GM18499 (cell line): ENCODE data around the gene WDHD1.
"Not testable (repeated sequence)": the region's sequence is repeated elsewhere in the genome, so short reads cannot be mapped to it uniquely, and the experiment has no call there.

Experiments used
- ATAC-seq: cut with Tn5 transposase; IDR thresholded peaks from one replicate; pipeline ENCODE4 v1.9.1; 2021; ENCODE audit warnings: moderate number of reproducible peaks; ENCODE audit not compliant: insufficient read depth, unreplicated experiment

WDHD1 gene

GRCh38 chr14:55051165-55051422 is 24.2 kb upstream of the WDHD1 start:
- peak; percentile 27 for ATAC-seq

GRCh38 chr14:55048900-55049436 is 22.1 kb upstream of the WDHD1 start:
- ATAC-seq = no peak

- ATAC-seq = no peak
Measured at GRCh38 chr14:55047301-55048053, 20.6 kb upstream of the WDHD1 start.

- no peak for ATAC-seq
Measured at GRCh38 chr14:55045087-55045486, 18.2 kb upstream of the WDHD1 start.

GRCh38 chr14:55043528-55043927 is 16.6 kb upstream of the WDHD1 start:
- no peak for ATAC-seq

GRCh38 chr14:55038708-55039107 is 11.8 kb upstream of the WDHD1 start:
- ATAC-seq = no peak

- ATAC-seq = not testable (repeated sequence)
Measured at GRCh38 chr14:55037995-55038394, 11.1 kb upstream of the WDHD1 start.

- no peak for ATAC-seq
Measured at GRCh38 chr14:55031190-55031589, 4.3 kb upstream of the WDHD1 start.

- no peak for ATAC-seq
Measured at GRCh38 chr14:55028476-55028875, 1.6 kb upstream of the WDHD1 start.

- no peak for ATAC-seq
Measured at GRCh38 chr14:55028066-55028465, 1.2 kb upstream of the WDHD1 start.

GRCh38 chr14:55026441-55026792 is 482 bp downstream of the WDHD1 start:
- ATAC-seq = no peak

- ATAC-seq = no peak
Measured at GRCh38 chr14:55025948-55026347, 951 bp downstream of the WDHD1 start.

- not testable (repeated sequence) for ATAC-seq
Measured at GRCh38 chr14:55024365-55024764, 2.5 kb downstream of the WDHD1 start.

- no peak for ATAC-seq
Measured at GRCh38 chr14:55019968-55020554, 6.8 kb downstream of the WDHD1 start.

- no peak for ATAC-seq
Measured at GRCh38 chr14:55015006-55015405, 11.9 kb downstream of the WDHD1 start.

- no peak for ATAC-seq
Measured at GRCh38 chr14:55005071-55005470, 21.8 kb downstream of the WDHD1 start.

GRCh38 chr14:55000381-55000780 is 26.5 kb downstream of the WDHD1 start:
- ATAC-seq = no peak

- no peak for ATAC-seq
Measured at GRCh38 chr14:54985156-54985555, 41.7 kb downstream of the WDHD1 start.

GRCh38 chr14:54981698-54982097 is 45.2 kb downstream of the WDHD1 start:
- ATAC-seq = no peak

GRCh38 chr14:54979039-54979438 is 47.9 kb downstream of the WDHD1 start:
- ATAC-seq = no peak

- ATAC-seq = no peak
Measured at GRCh38 chr14:54976316-54976715, 50.6 kb downstream of the WDHD1 start.

- ATAC-seq = no peak
Measured at GRCh38 chr14:54975856-54976255, 51.0 kb downstream of the WDHD1 start.
